Epithelial cell of prostate (primary cell): ENCODE data around the gene GYG1.

Source experiments
- DNase-seq: peaks from one replicate; pipeline ENCODE4 v3.0.0-alpha.2; 2011; ENCODE audit warnings: low read depth, low spot score
- H3K27ac ChIP-seq: fragments of 450-650 bp; 2 replicates; pipeline ENCODE4 v1.5.1; 2017; ENCODE audit warnings: mild to moderate bottlenecking

The GYG1 gene

GRCh38 chr3:149015393-149015792, 24.1 kb downstream of the GYG1 start:
- H3K27ac ChIP-seq = no peak overlapping the region
- DNase-seq = no peak

GRCh38 chr3:149016242-149016641, 24.9 kb downstream of the GYG1 start:
- no peak for DNase-seq
- H3K27ac ChIP-seq = peak overlapping the region; percentile 61

- H3K27ac ChIP-seq = peak overlapping the region; percentile 61
- DNase-seq = peak; percentile 85
These were observed 25.6 kb downstream of the GYG1 start for GRCh38 chr3:149016669-149017541.

GRCh38 chr3:149018247-149018646, 26.9 kb downstream of the GYG1 start:
- no peak overlapping the region for H3K27ac ChIP-seq
- no peak for DNase-seq

- no peak for DNase-seq
- H3K27ac ChIP-seq = no peak overlapping the region
These were observed 28.2 kb downstream of the GYG1 start for GRCh38 chr3:149019580-149019979.

GRCh38 chr3:149020196-149020838, 29.0 kb downstream of the GYG1 start:
- H3K27ac ChIP-seq = no peak overlapping the region
- no peak for DNase-seq

- DNase-seq = no peak
- H3K27ac ChIP-seq = no peak overlapping the region
These were observed 29.5 kb downstream of the GYG1 start for GRCh38 chr3:149020839-149021252.

GRCh38 chr3:149021830-149022229, 30.5 kb downstream of the GYG1 start:
- DNase-seq = no peak
- H3K27ac ChIP-seq = no peak overlapping the region

- H3K27ac ChIP-seq = no peak overlapping the region
- no peak for DNase-seq
These were observed 32.6 kb downstream of the GYG1 start for GRCh38 chr3:149023951-149024350.

- no peak for DNase-seq
These were observed 35.4 kb downstream of the GYG1 start for GRCh38 chr3:149026718-149027117.

GRCh38 chr3:149031096-149031495, 39.8 kb downstream of the GYG1 start:
- DNase-seq = no peak

More at GRCh38 chr3:149026718-149027117, 35.4 kb downstream of the GYG1 start:
- no peak overlapping the region for H3K27ac ChIP-seq

GRCh38 chr3:149037684-149038083, 46.3 kb downstream of the GYG1 start:
- no peak overlapping the region for H3K27ac ChIP-seq
- DNase-seq = no peak

More at GRCh38 chr3:149031096-149031495, 39.8 kb downstream of the GYG1 start:
- no peak overlapping the region for H3K27ac ChIP-seq

GRCh38 chr3:149038322-149038721, 47.0 kb downstream of the GYG1 start:
- no peak for DNase-seq
- no peak overlapping the region for H3K27ac ChIP-seq

GRCh38 chr3:149042789-149043386, 51.5 kb downstream of the GYG1 start:
- peak; percentile 29 for DNase-seq
- peak overlapping the region; percentile 28 for H3K27ac ChIP-seq

GRCh38 chr3:149044339-149045083, 53.2 kb downstream of the GYG1 start:
- no peak for DNase-seq
- no peak overlapping the region for H3K27ac ChIP-seq

GRCh38 chr3:149055575-149055974, 64.2 kb downstream of the GYG1 start:
- H3K27ac ChIP-seq = no peak overlapping the region
- no peak for DNase-seq

- no peak for DNase-seq
- no peak overlapping the region for H3K27ac ChIP-seq
These were observed 66.9 kb downstream of the GYG1 start for GRCh38 chr3:149058198-149058597.

- no peak for DNase-seq
These were observed 67.3 kb downstream of the GYG1 start for GRCh38 chr3:149058602-149059001.

GRCh38 chr3:149061776-149062175, 70.4 kb downstream of the GYG1 start:
- H3K27ac ChIP-seq = no peak overlapping the region
- DNase-seq = no peak

More at GRCh38 chr3:149058602-149059001, 67.3 kb downstream of the GYG1 start:
- H3K27ac ChIP-seq = no peak overlapping the region

GRCh38 chr3:149067883-149068282, 76.5 kb downstream of the GYG1 start:
- DNase-seq = no peak

More at GRCh38 chr3:149067883-149068282, 76.5 kb downstream of the GYG1 start:
- no peak overlapping the region for H3K27ac ChIP-seq
